GM19324 (cell line): ENCODE results near the gene FRMD4A.

ENCODE experiments used
- ATAC-seq: cut with Tn5 transposase; IDR thresholded peaks from one replicate; pipeline ENCODE4 v1.9.1; 2021; ENCODE audit warnings: mild to moderate bottlenecking, moderate library complexity; ENCODE audit not compliant: unreplicated experiment, low FRiP score

The FRMD4A gene

GRCh38 chr10:14330388-14331061 lies at the start of gene FRMD4A:
Gene FRMD4A, minus strand, starts transcription at chr10:14330924.
- no peak for ATAC-seq

- no peak for ATAC-seq
Measured at GRCh38 chr10:14379556-14380280, 49.0 kb upstream of the FRMD4A start.

GRCh38 chr10:14378387-14378960 lies 47.8 kb upstream of the FRMD4A start:
- no peak for ATAC-seq

- no peak for ATAC-seq
Measured at GRCh38 chr10:14377591-14378175, 47.0 kb upstream of the FRMD4A start.

DNA sequence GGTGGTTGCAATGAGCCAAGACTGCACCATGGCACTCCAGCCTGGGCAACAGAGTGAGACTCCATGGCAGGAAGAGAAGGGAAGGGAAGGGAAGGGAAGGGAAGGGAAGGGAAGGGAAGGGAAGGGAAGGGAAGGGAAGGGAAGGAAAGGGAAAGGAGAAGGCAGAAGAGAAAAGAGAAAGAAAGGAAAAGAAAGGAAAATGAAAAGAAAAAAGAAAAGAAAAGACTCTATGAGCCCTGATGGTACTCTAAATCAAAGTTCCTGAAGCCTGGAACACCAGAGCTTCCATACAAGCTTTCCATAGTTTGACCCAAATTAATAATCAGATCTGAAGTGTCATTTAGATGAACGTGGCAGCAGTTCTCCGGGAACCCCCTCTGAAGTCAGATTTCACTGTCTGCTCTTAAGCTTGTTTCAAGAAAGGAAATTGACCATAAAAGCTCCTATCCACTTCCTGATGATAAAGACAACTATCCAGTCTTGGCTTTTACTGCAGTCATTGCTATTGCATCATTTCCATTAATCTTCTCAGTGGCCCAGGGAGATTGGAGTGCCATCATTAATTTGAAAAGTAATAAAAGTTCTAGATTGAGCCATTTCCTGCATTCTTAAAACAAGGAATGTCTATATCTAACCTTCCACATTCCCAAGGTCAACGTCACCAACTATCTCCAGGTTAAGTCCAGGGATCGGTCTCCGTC lies 44.2 kb upstream of the FRMD4A start:
- ATAC-seq, result no peak

DNA sequence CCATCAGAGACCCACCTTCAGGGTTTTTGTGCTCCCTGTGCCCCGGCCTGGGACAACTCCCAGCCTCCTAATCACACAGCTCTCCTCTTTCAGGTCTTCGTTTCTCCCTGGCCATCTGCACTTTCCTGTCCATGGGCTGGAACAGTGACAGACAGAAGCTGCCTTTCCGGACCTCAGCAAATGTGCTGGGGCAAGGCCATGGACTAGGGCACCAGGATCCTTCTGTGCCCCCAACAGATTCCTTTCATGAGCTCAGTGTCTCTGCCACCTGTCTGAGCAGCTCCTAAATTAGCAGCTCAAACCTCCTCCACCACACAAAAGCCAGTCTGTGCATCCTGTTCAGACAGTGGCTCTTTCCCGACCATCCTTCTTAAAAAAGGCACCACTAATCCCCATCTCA lies 41.9 kb upstream of the FRMD4A start:
- ATAC-seq, result no peak

DNA sequence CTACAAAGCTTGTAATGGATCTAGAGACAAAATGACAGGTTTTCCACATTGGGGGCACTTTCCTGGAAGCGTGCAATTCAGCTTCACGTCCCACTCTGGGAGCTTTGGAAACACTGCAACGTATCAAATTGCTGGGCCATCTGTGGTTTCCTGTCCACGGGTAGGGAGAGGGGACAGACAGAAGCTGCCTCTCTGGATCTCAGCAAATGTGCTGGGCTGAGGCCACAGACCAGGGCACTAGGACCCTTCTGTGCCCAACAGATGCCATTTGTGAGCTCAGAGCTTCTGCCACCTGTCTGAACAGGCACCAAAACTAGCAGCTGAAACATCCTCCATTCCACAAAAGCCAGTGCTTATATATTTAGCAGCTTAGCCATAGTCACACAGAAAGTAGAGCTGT lies 40.9 kb upstream of the FRMD4A start:
- no peak for ATAC-seq

DNA sequence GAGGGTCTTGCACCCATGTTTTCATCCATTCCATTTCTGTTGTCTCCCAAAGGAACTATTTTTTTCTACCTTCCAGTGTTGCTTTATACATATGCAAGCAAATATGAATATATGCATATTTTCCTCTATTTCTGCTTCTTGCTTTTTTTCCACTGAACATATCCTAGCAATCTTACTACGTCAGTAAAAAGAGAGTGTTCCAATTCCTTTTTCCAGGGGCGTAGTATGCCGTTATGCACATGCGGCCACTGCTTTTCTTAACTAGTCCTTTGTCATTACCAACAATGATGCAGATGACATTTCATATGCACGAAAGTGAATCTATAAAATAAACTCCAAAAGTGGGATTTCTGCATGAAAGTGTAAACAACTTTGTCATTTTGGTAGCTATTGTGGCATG lies 40.2 kb upstream of the FRMD4A start:
- no peak for ATAC-seq

DNA sequence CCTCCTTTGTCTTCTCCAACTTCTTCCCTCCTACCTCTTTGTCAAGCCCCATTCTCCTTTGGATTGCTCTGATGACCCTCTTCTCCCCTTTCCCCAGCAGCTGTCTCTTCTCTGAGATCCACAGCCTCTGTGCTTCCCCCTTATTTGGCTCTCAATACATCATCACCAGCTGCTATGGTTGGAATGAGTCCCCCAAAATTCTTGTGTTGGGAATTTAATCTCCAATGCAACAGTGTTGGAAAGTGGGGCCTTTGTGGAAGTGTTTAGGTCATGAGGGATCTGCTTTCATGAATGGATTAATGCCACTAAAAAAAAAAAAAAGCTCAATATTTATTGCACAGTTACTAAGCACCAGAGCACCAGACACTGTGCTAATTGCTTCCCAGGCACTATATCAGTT lies 39.2 kb upstream of the FRMD4A start:
- no peak for ATAC-seq

DNA sequence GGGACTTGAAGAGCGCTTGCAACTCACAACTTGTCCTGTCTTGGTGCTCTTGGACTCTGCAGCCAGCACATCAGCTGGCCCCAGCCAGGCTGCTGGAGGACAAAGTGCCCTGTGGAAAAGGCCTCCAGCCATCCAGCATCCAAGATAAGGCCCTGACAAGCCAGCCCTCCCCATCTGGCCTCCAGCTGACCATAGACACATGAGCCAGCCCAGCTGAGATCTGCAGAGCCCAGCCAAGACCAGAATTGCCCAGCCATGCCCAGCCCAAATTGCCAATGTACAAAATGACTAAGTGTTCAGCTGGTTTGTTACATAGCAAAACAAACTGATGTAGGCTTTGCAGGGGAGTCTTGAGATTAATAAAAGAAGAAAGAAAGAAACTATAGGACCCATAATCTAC lies 36.0 kb upstream of the FRMD4A start:
- no peak for ATAC-seq

DNA sequence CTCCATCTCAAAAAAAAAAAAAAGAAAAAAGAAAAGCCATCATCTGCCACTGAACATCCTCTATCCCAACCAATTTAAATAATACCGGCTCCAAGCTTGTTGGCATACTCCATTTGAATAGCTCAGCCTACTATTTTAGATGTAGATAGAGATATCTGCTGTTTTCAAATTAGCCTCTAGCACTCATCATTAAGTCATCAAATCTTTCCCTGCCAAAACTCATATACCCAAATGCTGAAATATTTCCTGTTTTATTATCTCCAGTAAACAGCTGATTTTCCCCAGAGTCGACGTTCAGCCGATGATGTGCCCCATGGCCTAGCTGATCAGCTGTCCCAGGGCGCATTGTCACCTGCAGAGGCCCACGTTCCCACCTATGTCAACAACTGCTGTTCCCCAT lies 34.5 kb upstream of the FRMD4A start:
- no peak for ATAC-seq

DNA sequence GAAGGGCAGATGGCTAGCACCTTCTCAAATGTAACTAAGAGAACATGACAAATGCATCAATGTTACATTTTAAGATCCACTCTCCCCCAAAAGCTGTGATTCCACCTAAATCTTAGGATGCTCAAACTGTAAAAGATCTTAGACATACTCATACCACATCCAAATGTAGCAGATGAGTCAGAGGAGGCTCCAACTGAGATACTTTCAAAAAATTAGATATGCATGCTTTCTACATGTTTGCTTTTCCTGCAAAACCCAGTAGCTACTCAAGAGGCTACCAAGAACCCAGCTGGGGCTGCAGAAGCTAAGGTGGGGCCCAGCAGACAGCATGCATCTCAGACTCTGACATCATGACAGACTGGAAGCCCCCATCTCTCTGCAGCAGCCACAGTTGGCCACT lies 31.4 kb upstream of the FRMD4A start:
- ATAC-seq, result no peak

DNA sequence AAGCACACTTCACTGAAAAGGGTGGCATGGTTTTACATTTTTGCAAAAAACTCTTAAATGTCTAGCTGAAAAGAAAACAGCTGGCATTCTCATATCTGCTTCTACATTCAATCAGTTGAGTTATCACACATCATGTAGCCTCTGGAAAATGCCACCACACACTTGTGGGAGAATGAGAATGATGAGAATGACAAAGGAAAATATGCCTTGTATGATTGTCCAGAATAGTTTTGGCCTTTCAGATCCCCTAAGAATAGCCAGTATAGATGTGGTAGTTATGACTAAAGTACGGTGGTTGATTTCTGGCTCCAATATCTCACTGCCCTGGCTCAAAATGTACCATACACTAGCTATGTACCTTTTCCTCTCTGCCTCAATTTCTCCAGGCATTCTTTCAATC lies 30.2 kb upstream of the FRMD4A start:
- no peak for ATAC-seq

DNA sequence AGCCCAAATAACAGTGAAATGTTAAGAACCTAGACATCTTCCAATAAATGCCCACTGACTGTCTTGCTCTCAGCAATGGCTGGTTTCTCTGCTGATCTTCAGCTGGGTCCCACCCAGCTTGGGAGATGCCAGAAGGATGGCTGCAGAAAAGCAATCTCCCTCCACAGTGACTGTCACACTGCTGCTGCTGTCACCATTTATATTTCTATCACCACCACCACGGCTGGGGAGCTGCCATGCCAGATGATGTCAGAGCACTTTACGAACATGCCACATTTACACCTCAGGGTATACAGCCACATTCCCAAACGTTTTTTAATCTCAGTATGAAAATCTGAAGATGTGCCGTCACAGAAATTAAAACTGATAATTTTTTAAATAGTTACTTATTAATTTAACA lies 29.8 kb upstream of the FRMD4A start:
- no peak for ATAC-seq

DNA sequence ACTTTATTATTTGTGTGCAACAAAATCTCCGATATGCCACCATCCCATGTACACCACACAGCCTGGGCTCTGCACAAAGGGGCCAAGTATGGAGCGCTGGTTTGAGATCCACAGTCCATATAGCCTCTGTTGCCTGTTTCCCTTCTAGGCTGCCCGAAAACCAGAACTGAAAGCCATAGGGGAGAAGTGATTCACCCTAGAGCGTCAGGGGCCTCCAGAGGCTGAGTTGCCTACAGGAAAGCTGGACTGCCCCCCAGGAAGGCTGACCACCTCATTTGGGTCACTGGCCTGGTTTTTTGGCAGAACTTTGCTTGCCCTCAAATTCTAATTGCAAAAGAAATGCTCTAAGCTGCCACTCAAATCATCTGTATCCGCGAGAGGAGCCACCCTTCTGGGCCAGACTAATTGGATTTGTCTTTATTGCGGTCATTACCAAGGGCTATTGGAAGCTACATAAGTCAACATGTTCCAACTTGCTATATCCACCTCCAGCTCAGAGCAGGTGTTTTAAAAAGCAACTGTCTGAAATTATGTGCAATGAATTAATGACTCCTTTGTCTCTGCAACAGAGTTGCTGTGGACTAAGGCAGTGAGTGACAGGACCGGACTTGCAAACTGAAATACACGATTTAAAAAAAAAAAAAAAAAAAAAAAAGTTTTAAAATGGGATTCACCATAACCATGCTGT lies 28.3 kb upstream of the FRMD4A start:
- no peak for ATAC-seq

GRCh38 chr10:14356921-14357320 lies 26.2 kb upstream of the FRMD4A start:
- no peak for ATAC-seq

DNA sequence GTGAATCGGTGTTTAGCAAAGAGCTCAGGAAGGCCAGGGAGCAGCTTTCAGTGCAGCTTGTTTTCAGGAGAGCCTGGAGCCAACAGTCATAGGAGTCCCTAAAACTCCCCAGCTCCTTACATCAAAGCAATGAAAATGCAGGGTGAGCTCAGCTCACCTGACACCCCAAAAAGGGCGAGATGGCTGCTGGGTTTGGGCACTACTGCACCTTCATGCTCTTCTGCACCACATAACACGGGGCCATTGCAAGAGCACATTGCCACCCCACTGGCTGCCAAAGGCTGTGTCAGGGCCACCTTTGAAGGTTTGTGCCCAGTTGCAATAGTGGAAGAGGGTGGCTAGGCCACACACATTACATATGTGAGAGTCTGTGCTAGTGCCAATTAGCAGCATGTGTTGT lies 25.0 kb upstream of the FRMD4A start:
- ATAC-seq, result no peak

GRCh38 chr10:14353291-14353913 lies 22.7 kb upstream of the FRMD4A start:
- ATAC-seq, result no peak

- no peak for ATAC-seq
Measured at GRCh38 chr10:14350006-14350405, 19.3 kb upstream of the FRMD4A start.

- ATAC-seq, result no peak
Measured at GRCh38 chr10:14349081-14349480, 18.4 kb upstream of the FRMD4A start.
